Measurements from ENCODE around the gene TCP10L. TPM values are rescaled to one million over a fixed set of nuclear protein-coding genes. Genes with fewer than 3 reads are reported as not detected.

Gene TCP10L
- total and polyA plus RNA-seq, 2 of the 13 experiments (the other 11 are each of a cell fraction or from before 2014, with no cell fraction given): 0.90 to 2.4 TPM

GRCh38 chr21:32569261-32570230, 15.8 kb downstream of the TCP10L start (continued):
- TF ChIP-seq NFAT5 (CRISPR knock-in tag; IDR thresholded peaks at IDR 0.05): peak; percentile 66; the same call in 1 of the 2 replicates
- peak; percentile 69 for TF ChIP-seq KDM2A (CRISPR knock-in tag; IDR thresholded peaks at IDR 0.05; ENCODE audit: borderline replicate concordance, low read depth)
- TF ChIP-seq LBX2 (CRISPR knock-in tag; IDR thresholded peaks at IDR 0.05; ENCODE audit: borderline replicate concordance): peak; percentile 91; the same call in 1 of the 2 replicates
- no peak for TF ChIP-seq ZKSCAN1 (IDR thresholded peaks at IDR 0.05; ENCODE audit: low read length)
- no peak for TF ChIP-seq ZNF253 (CRISPR knock-in tag; IDR thresholded peaks at IDR 0.05; ENCODE audit: borderline replicate concordance)
- no peak for TF ChIP-seq EHMT2 (IDR thresholded peaks at IDR 0.05; ENCODE audit: borderline replicate concordance, low read depth, low read length)
- TF ChIP-seq ZBTB14 (CRISPR knock-in tag; IDR thresholded peaks at IDR 0.05): 0 out of 2 replicates have a peak, but pooled peaks have one; percentile 35
- 0 out of 2 replicates have a peak, but pooled peaks have one; percentile 2 for TF ChIP-seq HNF4A (CRISPR knock-in tag; IDR thresholded peaks at IDR 0.05)
- TF ChIP-seq RAD21 (CRISPR knock-in tag; IDR thresholded peaks at IDR 0.05): peak; percentile 44
- no peak for TF ChIP-seq PLRG1 (conservative IDR thresholded peaks at IDR 0.05)
- TF ChIP-seq KDM1A (CRISPR knock-in tag; IDR thresholded peaks at IDR 0.05): no peak
- 0 out of 2 replicates have a peak, but pooled peaks have one; percentile 30 for TF ChIP-seq MLXIP (CRISPR knock-in tag; IDR thresholded peaks at IDR 0.05; ENCODE audit: borderline replicate concordance)
- TF ChIP-seq GABPB1 (CRISPR knock-in tag; IDR thresholded peaks at IDR 0.05): peak; percentile 75
- no peak for TF ChIP-seq AHR (CRISPR knock-in tag; IDR thresholded peaks at IDR 0.05)
- TF ChIP-seq GZF1 (CRISPR knock-in tag; IDR thresholded peaks at IDR 0.05): no peak

Data from HepG2 (cell line).